HEK293 (cell line): ENCODE results near the gene NOS1AP.

Experiments used
- KLF16 ChIP-seq: fragments of 450-650 bp; formaldehyde crosslinking; IDR thresholded peaks from 2 replicates; pipeline ENCODE4 v1.5.1; 2017; ENCODE audit warnings: missing biosample characterization, missing genetic modification characterization
- ZBTB1 ChIP-seq: fragments of 450-650 bp; formaldehyde crosslinking; IDR thresholded peaks from 2 replicates; pipeline ENCODE4 v1.5.1; 2016; ENCODE audit warnings: missing biosample characterization, missing genetic modification characterization
- ZNF133 ChIP-seq: fragments of 450-650 bp; formaldehyde crosslinking; IDR thresholded peaks from 2 replicates; pipeline ENCODE4 v1.5.1; 2016; ENCODE audit warnings: missing biosample characterization, missing genetic modification characterization
- ZNF274 ChIP-seq, 2 experiments: fragments of 200-500 bp in 1 of 2; fragments of 450-650 bp in 1 of 2; sonication (Bioruptor generic) in 1 of 2; formaldehyde crosslinking in 1 of 2; IDR thresholded peaks; 2 replicates each; pipeline versions ENCODE4 v1.5.1 to v1.6.1; 2014 to 2016; ENCODE audit warnings: borderline replicate concordance in 1 of 2, inconsistent platforms in 1 of 2, low read length in 1 of 2, missing biosample characterization in 1 of 2, missing genetic modification characterization in 1 of 2
- ZNF549 ChIP-seq: fragments of 450-650 bp; IDR thresholded peaks from 2 replicates; pipeline ENCODE4 v1.5.1; 2018; ENCODE audit warnings: missing biosample characterization, missing genetic modification characterization, mild to moderate bottlenecking, inconsistent platforms, moderate library complexity
- ZNF585B ChIP-seq: fragments of 450-650 bp; formaldehyde crosslinking; IDR thresholded peaks from 2 replicates; pipeline ENCODE4 v1.5.1; 2016; ENCODE audit warnings: missing biosample characterization, missing genetic modification characterization
- ZNF747 ChIP-seq: fragments of 450-650 bp; formaldehyde crosslinking; IDR thresholded peaks from 2 replicates; pipeline ENCODE4 v1.5.1; 2016; ENCODE audit warnings: missing biosample characterization, missing genetic modification characterization
- ZNF791 ChIP-seq: fragments of 450-650 bp; formaldehyde crosslinking; IDR thresholded peaks from 2 replicates; pipeline ENCODE4 v1.5.1; 2016; ENCODE audit warnings: missing biosample characterization, missing genetic modification characterization
- TF ChIP-seq, protein P1 (sequence below): fragments of 450-650 bp; formaldehyde crosslinking; IDR thresholded peaks from 2 replicates; pipeline ENCODE4 v1.5.1; 2016; ENCODE audit warnings: missing biosample characterization, missing genetic modification characterization
- TF ChIP-seq, protein P2 (sequence below): fragments of 450-650 bp; formaldehyde crosslinking; conservative IDR thresholded peaks from 2 replicates; pipeline ENCODE4 v1.5.1; 2016; ENCODE audit warnings: low read depth, missing biosample characterization, missing genetic modification characterization

DNA sequence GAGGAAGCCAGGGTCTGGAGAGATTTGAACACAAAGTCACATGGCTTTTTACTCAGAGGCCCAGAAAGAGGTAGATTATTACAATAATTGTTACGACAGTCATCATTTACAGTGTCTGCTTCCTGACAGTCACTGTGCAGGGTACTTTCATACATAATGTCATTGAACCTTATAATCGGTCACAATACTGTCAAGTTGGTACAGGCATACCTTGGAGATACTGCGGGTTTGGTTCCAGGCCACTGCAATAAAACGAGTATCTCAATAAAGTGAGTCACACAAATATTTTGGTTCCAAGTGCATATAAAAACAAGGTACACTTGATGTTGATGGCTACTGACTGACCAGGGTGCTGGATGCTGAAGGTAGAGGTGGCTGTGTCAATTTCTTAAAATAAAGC lies 112.6 kb downstream of the NOS1AP start:
- TF ChIP-seq, protein P1, sequence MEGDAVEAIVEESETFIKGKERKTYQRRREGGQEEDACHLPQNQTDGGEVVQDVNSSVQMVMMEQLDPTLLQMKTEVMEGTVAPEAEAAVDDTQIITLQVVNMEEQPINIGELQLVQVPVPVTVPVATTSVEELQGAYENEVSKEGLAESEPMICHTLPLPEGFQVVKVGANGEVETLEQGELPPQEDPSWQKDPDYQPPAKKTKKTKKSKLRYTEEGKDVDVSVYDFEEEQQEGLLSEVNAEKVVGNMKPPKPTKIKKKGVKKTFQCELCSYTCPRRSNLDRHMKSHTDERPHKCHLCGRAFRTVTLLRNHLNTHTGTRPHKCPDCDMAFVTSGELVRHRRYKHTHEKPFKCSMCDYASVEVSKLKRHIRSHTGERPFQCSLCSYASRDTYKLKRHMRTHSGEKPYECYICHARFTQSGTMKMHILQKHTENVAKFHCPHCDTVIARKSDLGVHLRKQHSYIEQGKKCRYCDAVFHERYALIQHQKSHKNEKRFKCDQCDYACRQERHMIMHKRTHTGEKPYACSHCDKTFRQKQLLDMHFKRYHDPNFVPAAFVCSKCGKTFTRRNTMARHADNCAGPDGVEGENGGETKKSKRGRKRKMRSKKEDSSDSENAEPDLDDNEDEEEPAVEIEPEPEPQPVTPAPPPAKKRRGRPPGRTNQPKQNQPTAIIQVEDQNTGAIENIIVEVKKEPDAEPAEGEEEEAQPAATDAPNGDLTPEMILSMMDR (tag by site-specific recombination): no peak
- TF ChIP-seq, protein P2, sequence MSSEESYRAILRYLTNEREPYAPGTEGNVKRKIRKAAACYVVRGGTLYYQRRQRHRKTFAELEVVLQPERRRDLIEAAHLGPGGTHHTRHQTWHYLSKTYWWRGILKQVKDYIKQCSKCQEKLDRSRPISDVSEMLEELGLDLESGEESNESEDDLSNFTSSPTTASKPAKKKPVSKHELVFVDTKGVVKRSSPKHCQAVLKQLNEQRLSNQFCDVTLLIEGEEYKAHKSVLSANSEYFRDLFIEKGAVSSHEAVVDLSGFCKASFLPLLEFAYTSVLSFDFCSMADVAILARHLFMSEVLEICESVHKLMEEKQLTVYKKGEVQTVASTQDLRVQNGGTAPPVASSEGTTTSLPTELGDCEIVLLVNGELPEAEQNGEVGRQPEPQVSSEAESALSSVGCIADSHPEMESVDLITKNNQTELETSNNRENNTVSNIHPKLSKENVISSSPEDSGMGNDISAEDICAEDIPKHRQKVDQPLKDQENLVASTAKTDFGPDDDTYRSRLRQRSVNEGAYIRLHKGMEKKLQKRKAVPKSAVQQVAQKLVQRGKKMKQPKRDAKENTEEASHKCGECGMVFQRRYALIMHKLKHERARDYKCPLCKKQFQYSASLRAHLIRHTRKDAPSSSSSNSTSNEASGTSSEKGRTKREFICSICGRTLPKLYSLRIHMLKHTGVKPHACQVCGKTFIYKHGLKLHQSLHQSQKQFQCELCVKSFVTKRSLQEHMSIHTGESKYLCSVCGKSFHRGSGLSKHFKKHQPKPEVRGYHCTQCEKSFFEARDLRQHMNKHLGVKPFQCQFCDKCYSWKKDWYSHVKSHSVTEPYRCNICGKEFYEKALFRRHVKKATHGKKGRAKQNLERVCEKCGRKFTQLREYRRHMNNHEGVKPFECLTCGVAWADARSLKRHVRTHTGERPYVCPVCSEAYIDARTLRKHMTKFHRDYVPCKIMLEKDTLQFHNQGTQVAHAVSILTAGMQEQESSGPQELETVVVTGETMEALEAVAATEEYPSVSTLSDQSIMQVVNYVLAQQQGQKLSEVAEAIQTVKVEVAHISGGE (tag by site-specific recombination): no peak
- TF ChIP-seq KLF16 (tag by site-specific recombination) (no peak), ZNF747 (tag by site-specific recombination) (no peak), ZNF549 (tag by site-specific recombination) (no peak), ZNF585B (tag by site-specific recombination) (no peak), ZBTB1 (tag by site-specific recombination) (no peak), ZNF274 (IDR thresholded peaks at IDR 0.05; ENCODE audit: low read length) (no peak), ZNF274 (tag by site-specific recombination; IDR thresholded peaks at IDR 0.05; ENCODE audit: borderline replicate concordance) (no peak), ZNF133 (tag by site-specific recombination) (no peak), ZNF791 (tag by site-specific recombination) (no peak)
